GM18873 (cell line): ENCODE results near the gene TMEM208.

ENCODE experiments used
- ATAC-seq: cut with Tn5 transposase; IDR thresholded peaks from one replicate; pipeline ENCODE4 v1.9.1; 2021; ENCODE audit warnings: mild to moderate bottlenecking, moderate library complexity, moderate number of reproducible peaks; ENCODE audit not compliant: unreplicated experiment, low FRiP score

The TMEM208 gene

DNA sequence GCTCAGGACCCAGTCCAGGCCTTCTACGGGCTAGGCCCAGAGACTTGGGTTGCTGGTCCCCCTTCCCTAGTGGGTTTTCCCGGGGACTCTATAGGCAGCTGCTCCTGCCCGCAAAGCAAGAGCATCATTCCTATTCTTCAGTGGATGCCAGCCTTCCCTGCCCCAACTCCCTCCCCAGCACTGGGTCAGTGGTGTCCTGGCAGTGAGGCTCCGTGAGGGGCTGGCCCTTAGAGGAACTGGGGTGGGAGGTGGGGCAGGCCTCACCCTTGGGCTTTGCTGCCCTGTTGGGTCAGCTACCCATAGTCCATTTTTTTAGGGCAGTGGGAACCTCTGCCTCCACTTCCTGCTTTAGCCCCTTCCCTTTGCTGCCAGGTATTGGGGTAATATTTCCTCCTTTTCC is 44.5 kb downstream of the TMEM208 start:
- no peak for ATAC-seq

GRCh38 chr16:67275321-67275720 is 48.4 kb downstream of the TMEM208 start:
- ATAC-seq: no peak

DNA sequence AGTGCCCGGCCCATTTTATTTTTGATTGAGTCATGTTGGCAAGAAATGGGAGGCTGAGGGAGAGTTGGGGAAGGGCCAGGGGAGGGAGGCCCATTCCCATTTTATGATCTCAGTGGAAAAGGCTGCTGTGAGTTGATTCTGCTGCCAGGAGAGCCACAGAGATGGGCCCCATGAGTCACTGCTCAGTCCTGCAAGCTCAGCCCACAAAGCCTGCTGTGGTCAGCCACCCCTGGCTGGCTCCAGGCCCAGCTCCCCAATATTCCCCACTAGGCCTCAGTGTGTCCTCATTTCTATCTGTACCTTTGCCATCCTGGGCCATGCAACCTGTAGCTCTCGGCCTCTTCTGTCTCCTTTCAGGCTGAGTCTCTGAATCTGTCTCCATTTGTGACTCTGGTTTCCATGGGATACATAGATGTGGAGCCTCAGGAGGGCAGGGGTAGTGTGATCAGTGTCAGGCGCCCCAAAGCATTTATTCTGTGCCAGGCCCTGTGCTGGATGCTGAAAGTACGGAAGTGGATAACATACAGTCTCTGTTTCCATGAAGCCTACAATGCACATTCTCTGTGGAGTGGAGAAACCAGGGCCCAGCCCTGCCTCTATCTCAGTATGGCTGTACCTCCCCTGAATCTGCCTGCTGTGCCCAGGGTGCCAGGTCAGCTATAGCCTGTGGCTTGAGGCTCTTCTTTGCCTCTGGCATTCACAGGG is 50.5 kb downstream of the TMEM208 start:
- no peak for ATAC-seq

GRCh38 chr16:67277999-67278772 is 51.3 kb downstream of the TMEM208 start:
- ATAC-seq: no peak
